Measurements from ENCODE around the gene YTHDF1. TPM values are rescaled to one million over a fixed set of nuclear protein-coding genes. Genes with fewer than 3 reads are reported as not detected.

Gene YTHDF1
- total RNA-seq, 6 experiments from 2014 or later: 35.4 to 40.0 (median 37.2) TPM

GRCh38 chr20:63168861-63169260 lies 47.1 kb downstream of the YTHDF1 start:
- H3K9me3 Mint-ChIP-seq: no peaks in the 10 kb centered on the region; the same call in none of the 2 replicates
- no peaks in the 10 kb centered on the region for H3K4me1 Mint-ChIP-seq (ENCODE audit: low read depth)
- no peak for TF ChIP-seq CTCF (IDR thresholded peaks at IDR 0.05)
- no peak overlapping the region for H3K4me3 Mint-ChIP-seq
- DNase-seq: no peak
- H3K27ac Mint-ChIP-seq: no peak overlapping the region
- H3K27me3 Mint-ChIP-seq (ENCODE audit: insufficient read depth): peaks cover 51% of the 10 kb centered on the region
- no peaks in the 10 kb centered on the region for H3K36me3 Mint-ChIP-seq (ENCODE audit: low read depth)

GRCh38 chr20:63167918-63168520 lies 47.9 kb downstream of the YTHDF1 start:
- no peak overlapping the region for H3K4me3 Mint-ChIP-seq
- no peaks in the 10 kb centered on the region for H3K36me3 Mint-ChIP-seq (ENCODE audit: low read depth)
- H3K27me3 Mint-ChIP-seq (ENCODE audit: insufficient read depth): peaks cover 54% of the 10 kb centered on the region
- DNase-seq: no peak
- TF ChIP-seq CTCF (IDR thresholded peaks at IDR 0.05): no peak
- no peaks in the 10 kb centered on the region; the same call in none of the 2 replicates for H3K9me3 Mint-ChIP-seq
- no peaks in the 10 kb centered on the region for H3K4me1 Mint-ChIP-seq (ENCODE audit: low read depth)
- no peak overlapping the region for H3K27ac Mint-ChIP-seq

- Mint-ChIP-seq H3K9me3 (no peaks in the 10 kb centered on the region; the same call in none of the 2 replicates), H3K4me1 (ENCODE audit: low read depth) (no peaks in the 10 kb centered on the region), H3K36me3 (ENCODE audit: low read depth) (no peaks in the 10 kb centered on the region), H3K4me3 (no peak overlapping the region), H3K27ac (no peak overlapping the region), H3K27me3 (ENCODE audit: insufficient read depth) (peaks cover 60% of the 10 kb centered on the region)
- DNase-seq: no peak
- TF ChIP-seq CTCF (IDR thresholded peaks at IDR 0.05): no peak
Observed at GRCh38 chr20:63167026-63167917, 48.7 kb downstream of the YTHDF1 start.

- DNase-seq: no peak
- Mint-ChIP-seq H3K9me3 (no peaks in the 10 kb centered on the region; the same call in none of the 2 replicates), H3K27ac (no peak overlapping the region), H3K36me3 (ENCODE audit: low read depth) (no peaks in the 10 kb centered on the region), H3K4me3 (no peak overlapping the region), H3K4me1 (ENCODE audit: low read depth) (no peaks in the 10 kb centered on the region), H3K27me3 (ENCODE audit: insufficient read depth) (peaks cover 60% of the 10 kb centered on the region)
- no peak for TF ChIP-seq CTCF (IDR thresholded peaks at IDR 0.05)
Observed at GRCh38 chr20:63166193-63167020, 49.5 kb downstream of the YTHDF1 start.

GRCh38 chr20:63165356-63166192 lies 50.4 kb downstream of the YTHDF1 start:
- no peak for TF ChIP-seq CTCF (IDR thresholded peaks at IDR 0.05)
- Mint-ChIP-seq H3K27me3 (ENCODE audit: insufficient read depth) (peaks cover 59% of the 10 kb centered on the region), H3K27ac (no peak overlapping the region), H3K36me3 (ENCODE audit: low read depth) (no peaks in the 10 kb centered on the region), H3K4me1 (ENCODE audit: low read depth) (no peaks in the 10 kb centered on the region), H3K9me3 (no peaks in the 10 kb centered on the region; the same call in none of the 2 replicates), H3K4me3 (no peak overlapping the region)
- DNase-seq: no peak
